ENCODE data around the gene TLL2. TPM values are rescaled to one million over a fixed set of nuclear protein-coding genes. Genes with fewer than 3 reads are reported as not detected.

The TLL2 gene
- total and polyA plus RNA-seq, 3 experiments from 2014 or later: 0.09 TPM; not detected in 2

- DNase-seq: no peak
- no peaks in the 10 kb centered on the region for H3K27me3 ChIP-seq (ENCODE audit: insufficient read depth, low read length, poor library complexity, severe bottlenecking)
- Mint-ChIP-seq H3K27ac (no peak overlapping the region), H3K4me3 (no peak overlapping the region), H3K4me1 (no peaks in the 10 kb centered on the region), H3K27me3 (peaks cover 11 to 26% of the 10 kb centered on the region in 2 donors), H3K9me3 (no peaks in the 10 kb centered on the region), H3K36me3 (no peaks in the 10 kb centered on the region)
- no peak overlapping the region for H3K27ac ChIP-seq (ENCODE audit: low read depth, low read length)
- ChIA-PET CTCF (interaction anchor here (1.2 kb wide), 1 partner anchor 18 kb away, joined by 5 read pairs; no protein-coding TSS in a partner anchor), POLR2A (no interaction called here)
- H3K9me3 ChIP-seq (ENCODE audit: low read length): no peaks in the 10 kb centered on the region
- H3K4me3 ChIP-seq (ENCODE audit: low read length): no peak overlapping the region
- no peaks in the 10 kb centered on the region for H3K4me1 ChIP-seq (ENCODE audit: insufficient read depth, low read length)
- H3K36me3 ChIP-seq (ENCODE audit: insufficient read depth, low read length): no peaks in the 10 kb centered on the region
Measured at GRCh38 chr10:96413151-96413787, 100.5 kb downstream of the TLL2 start.

- H3K4me3 ChIP-seq (ENCODE audit: low read length): no peak overlapping the region
- no peaks in the 10 kb centered on the region for H3K9me3 ChIP-seq (ENCODE audit: low read length)
- no peak overlapping the region for H3K4me3 Mint-ChIP-seq
- H3K4me1 Mint-ChIP-seq: no peaks in the 10 kb centered on the region
- no peaks in the 10 kb centered on the region for H3K36me3 ChIP-seq (ENCODE audit: insufficient read depth, low read length)
- no peak overlapping the region for H3K27ac Mint-ChIP-seq
- ChIA-PET POLR2A (no interaction called here), CTCF (no interaction called here)
- no peak for DNase-seq
- peaks cover 16 to 36% of the 10 kb centered on the region in 2 donors for H3K27me3 Mint-ChIP-seq
- H3K36me3 Mint-ChIP-seq: no peaks in the 10 kb centered on the region
- H3K27ac ChIP-seq (ENCODE audit: low read depth, low read length): no peak overlapping the region
- no peaks in the 10 kb centered on the region for H3K27me3 ChIP-seq (ENCODE audit: insufficient read depth, low read length, poor library complexity, severe bottlenecking)
- H3K9me3 Mint-ChIP-seq: no peaks in the 10 kb centered on the region
- no peaks in the 10 kb centered on the region for H3K4me1 ChIP-seq (ENCODE audit: insufficient read depth, low read length)
Measured at GRCh38 chr10:96411716-96412320, 101.9 kb downstream of the TLL2 start.

GRCh38 chr10:96410296-96410695 is 103.4 kb downstream of the TLL2 start:
- no peaks in the 10 kb centered on the region for H3K36me3 Mint-ChIP-seq
- Histone ChIP-seq H3K27me3 (ENCODE audit: insufficient read depth, low read length, poor library complexity, severe bottlenecking) (no peaks in the 10 kb centered on the region), H3K36me3 (ENCODE audit: insufficient read depth, low read length) (no peaks in the 10 kb centered on the region), H3K27ac (ENCODE audit: low read depth, low read length) (no peak overlapping the region), H3K4me3 (ENCODE audit: low read length) (no peak overlapping the region), H3K4me1 (ENCODE audit: insufficient read depth, low read length) (no peaks in the 10 kb centered on the region), H3K9me3 (ENCODE audit: low read length) (no peaks in the 10 kb centered on the region)
- POLR2A ChIA-PET: no interaction called here
- CTCF ChIA-PET: no interaction called here
- DNase-seq: no peak
- H3K27ac Mint-ChIP-seq: no peak overlapping the region
- H3K4me3 Mint-ChIP-seq: no peak overlapping the region
- peaks cover 19 to 48% of the 10 kb centered on the region in 2 donors for H3K27me3 Mint-ChIP-seq
- H3K4me1 Mint-ChIP-seq: no peaks in the 10 kb centered on the region
- no peaks in the 10 kb centered on the region for H3K9me3 Mint-ChIP-seq

- POLR2A ChIA-PET: no interaction called here
- CTCF ChIA-PET: no interaction called here
- peaks cover 22 to 51% of the 10 kb centered on the region in 2 donors for H3K27me3 Mint-ChIP-seq
- H3K27ac Mint-ChIP-seq: no peak overlapping the region
- no peak overlapping the region for H3K4me3 Mint-ChIP-seq
- no peaks in the 10 kb centered on the region for H3K36me3 Mint-ChIP-seq
- H3K4me1 Mint-ChIP-seq: no peaks in the 10 kb centered on the region
- no peaks in the 10 kb centered on the region for H3K9me3 Mint-ChIP-seq
- Histone ChIP-seq H3K27ac (ENCODE audit: low read depth, low read length) (no peak overlapping the region), H3K36me3 (ENCODE audit: insufficient read depth, low read length) (no peaks in the 10 kb centered on the region), H3K4me3 (ENCODE audit: low read length) (no peak overlapping the region), H3K4me1 (ENCODE audit: insufficient read depth, low read length) (no peaks in the 10 kb centered on the region), H3K27me3 (ENCODE audit: insufficient read depth, low read length, poor library complexity, severe bottlenecking) (no peaks in the 10 kb centered on the region), H3K9me3 (ENCODE audit: low read length) (no peaks in the 10 kb centered on the region)
- DNase-seq: no peak
Measured at GRCh38 chr10:96408201-96408600, 105.5 kb downstream of the TLL2 start.

- CTCF ChIA-PET: interaction anchor here (1.2 kb wide), 1 partner anchor 11 kb away, joined by 3 read pairs; no protein-coding TSS in a partner anchor
- DNase-seq: no peak
- no peak overlapping the region for H3K27ac Mint-ChIP-seq
- no peaks in the 10 kb centered on the region for H3K4me1 Mint-ChIP-seq
- H3K9me3 Mint-ChIP-seq: no peaks in the 10 kb centered on the region
- no peaks in the 10 kb centered on the region for H3K36me3 ChIP-seq (ENCODE audit: insufficient read depth, low read length)
- no peaks in the 10 kb centered on the region for H3K9me3 ChIP-seq (ENCODE audit: low read length)
- H3K4me3 ChIP-seq (ENCODE audit: low read length): no peak overlapping the region
- no peak overlapping the region for H3K27ac ChIP-seq (ENCODE audit: low read depth, low read length)
- H3K27me3 Mint-ChIP-seq: peaks cover 22 to 52% of the 10 kb centered on the region in 2 donors
- no peak overlapping the region for H3K4me3 Mint-ChIP-seq
- no peaks in the 10 kb centered on the region for H3K4me1 ChIP-seq (ENCODE audit: insufficient read depth, low read length)
- H3K36me3 Mint-ChIP-seq: no peaks in the 10 kb centered on the region
- POLR2A ChIA-PET: no interaction called here
- H3K27me3 ChIP-seq (ENCODE audit: insufficient read depth, low read length, poor library complexity, severe bottlenecking): no peaks in the 10 kb centered on the region
Measured at GRCh38 chr10:96407560-96408069, 106.1 kb downstream of the TLL2 start.

GRCh38 chr10:96406091-96406490 is 107.6 kb downstream of the TLL2 start:
- Mint-ChIP-seq H3K4me1 (no peaks in the 10 kb centered on the region), H3K27me3 (peaks cover 17 to 51% of the 10 kb centered on the region in 2 donors), H3K4me3 (no peak overlapping the region), H3K36me3 (no peaks in the 10 kb centered on the region), H3K27ac (no peak overlapping the region), H3K9me3 (no peaks in the 10 kb centered on the region)
- no peaks in the 10 kb centered on the region for H3K36me3 ChIP-seq (ENCODE audit: insufficient read depth, low read length)
- no peaks in the 10 kb centered on the region for H3K27me3 ChIP-seq (ENCODE audit: insufficient read depth, low read length, poor library complexity, severe bottlenecking)
- H3K4me3 ChIP-seq (ENCODE audit: low read length): no peak overlapping the region
- ChIA-PET CTCF (no interaction called here), POLR2A (no interaction called here)
- H3K9me3 ChIP-seq (ENCODE audit: low read length): no peaks in the 10 kb centered on the region
- no peaks in the 10 kb centered on the region for H3K4me1 ChIP-seq (ENCODE audit: insufficient read depth, low read length)
- H3K27ac ChIP-seq (ENCODE audit: low read depth, low read length): no peak overlapping the region
- DNase-seq: no peak

GRCh38 chr10:96402417-96403305 is 111.1 kb downstream of the TLL2 start:
- Histone ChIP-seq H3K4me3 (ENCODE audit: low read length) (no peak overlapping the region), H3K36me3 (ENCODE audit: insufficient read depth, low read length) (no peaks in the 10 kb centered on the region), H3K4me1 (ENCODE audit: insufficient read depth, low read length) (no peaks in the 10 kb centered on the region), H3K27me3 (ENCODE audit: insufficient read depth, low read length, poor library complexity, severe bottlenecking) (peaks cover 2% of the 10 kb centered on the region), H3K27ac (ENCODE audit: low read depth, low read length) (no peak overlapping the region), H3K9me3 (ENCODE audit: low read length) (no peaks in the 10 kb centered on the region)
- H3K4me1 Mint-ChIP-seq: no peaks in the 10 kb centered on the region
- no peaks in the 10 kb centered on the region for H3K36me3 Mint-ChIP-seq
- CTCF ChIA-PET: no interaction called here
- no peaks in the 10 kb centered on the region for H3K9me3 Mint-ChIP-seq
- peaks cover 16 to 64% of the 10 kb centered on the region in 2 donors for H3K27me3 Mint-ChIP-seq
- peak overlapping the region in 1 of 8 donors; percentile 9 for H3K27ac Mint-ChIP-seq
- no peak for DNase-seq
- POLR2A ChIA-PET: no interaction called here
- no peak overlapping the region for H3K4me3 Mint-ChIP-seq

GRCh38 chr10:96401036-96401435 is 112.7 kb downstream of the TLL2 start:
- H3K36me3 ChIP-seq (ENCODE audit: insufficient read depth, low read length): no peaks in the 10 kb centered on the region
- no peak overlapping the region for H3K4me3 ChIP-seq (ENCODE audit: low read length)
- ChIA-PET CTCF (no interaction called here), POLR2A (no interaction called here)
- Mint-ChIP-seq H3K27ac (no peak overlapping the region), H3K27me3 (peaks cover 8 to 56% of the 10 kb centered on the region in 2 donors), H3K4me1 (peaks cover 1 to 2% (median 2%) of the 10 kb centered on the region in 3 donors), H3K36me3 (no peaks in the 10 kb centered on the region), H3K9me3 (no peaks in the 10 kb centered on the region), H3K4me3 (no peak overlapping the region)
- no peak for DNase-seq
- no peaks in the 10 kb centered on the region for H3K9me3 ChIP-seq (ENCODE audit: low read length)
- H3K27ac ChIP-seq (ENCODE audit: low read depth, low read length): no peak overlapping the region
- no peaks in the 10 kb centered on the region for H3K4me1 ChIP-seq (ENCODE audit: insufficient read depth, low read length)
- H3K27me3 ChIP-seq (ENCODE audit: insufficient read depth, low read length, poor library complexity, severe bottlenecking): peaks cover 5% of the 10 kb centered on the region

Data from CD8-positive, alpha-beta memory T cell (primary cell).